IMR-90 (cell line): Measurements from ENCODE around the gene MYO5A. TPM values are rescaled to one million over a fixed set of nuclear protein-coding genes. Genes with fewer than 3 reads are reported as not detected.
"Not testable (repeated sequence)": the region's sequence is repeated elsewhere in the genome, so short reads cannot be mapped to it uniquely, and the experiment has no call there.

Experiments
- ATAC-seq: fragments of 200-7000 bp; cut with Tn5 transposase; 2 replicates; pipeline ENCODE4 v1.9.1; 2020; ENCODE audit warnings: low read depth, mild to moderate bottlenecking, moderate library complexity
- BruUV-seq: library from RNA; stranded (reverse); fragments of 400-500 nt; replicated peaks from 2 replicates; lab custom pipeline; 2021; lab: Mats Ljungman, UMichigan
- CTCF ChIA-PET: fragments of 300-600 bp; formaldehyde crosslinking; extraction: SDS; loops from one replicate; lab custom pipeline; 2021; ENCODE audit warnings: antibody characterized with exemption; lab: Yijun Ruan, JAX
- POLR2A ChIA-PET: fragments of 300-600 bp; sonication (Branson Sonifier 250); formaldehyde crosslinking; loops from one replicate; lab custom pipeline; 2022; ENCODE audit warnings: antibody characterized with exemption; ENCODE audit not compliant: unreplicated experiment; lab: Charles Lee
- DNase-seq: peaks from one replicate; pipeline ENCODE4 v3.0.0; 2013
- H2AFZ ChIP-seq: replicated peaks from 2 replicates; pipeline ENCODE3; 2013; ENCODE audit warnings: low read length, mild to moderate bottlenecking; ENCODE audit not compliant: poor library complexity
- H2AK5ac ChIP-seq: 2 replicates; pipeline ENCODE4 v1.6.1; 2013; ENCODE audit warnings: low read depth, low read length, inconsistent platforms
- H2AK9ac ChIP-seq: replicated peaks from 2 replicates; pipeline ENCODE3; 2013; ENCODE audit warnings: mild to moderate bottlenecking, low read depth, low read length, moderate library complexity; ENCODE audit not compliant: poor library complexity
- H2BK120ac ChIP-seq: 2 replicates; pipeline ENCODE4 v1.6.1; 2013; ENCODE audit warnings: low read depth, low read length, inconsistent platforms
- H2BK15ac ChIP-seq: 3 replicates; pipeline ENCODE4 v1.6.1; 2013; ENCODE audit warnings: low read depth, low read length, inconsistent platforms
- H2BK20ac ChIP-seq: 2 replicates; pipeline ENCODE4 v1.6.1; 2013; ENCODE audit warnings: low read depth, mild to moderate bottlenecking, inconsistent platforms, low read length, moderate library complexity
- H2BK5ac ChIP-seq: 2 replicates; pipeline ENCODE4 v1.6.1; 2013; ENCODE audit warnings: mild to moderate bottlenecking, low read depth, low read length, inconsistent platforms; ENCODE audit not compliant: poor library complexity, severe bottlenecking
- H3K14ac ChIP-seq: replicated peaks from 2 replicates; pipeline ENCODE4 v1.6.1; 2013; ENCODE audit warnings: low read depth, low read length, inconsistent platforms
- H3K18ac ChIP-seq: 2 replicates; pipeline ENCODE4 v1.6.1; 2013; ENCODE audit warnings: low read depth, low read length, control low read depth
- H3K23ac ChIP-seq: 2 replicates; pipeline ENCODE4 v1.6.1; 2013; ENCODE audit warnings: low read depth, low read length, inconsistent platforms
- H3K27ac ChIP-seq: 2 replicates; pipeline ENCODE4 v1.5.1; 2013; ENCODE audit warnings: mild to moderate bottlenecking, control low read depth, low read length; ENCODE audit not compliant: insufficient read depth
- H3K27me3 ChIP-seq: 2 replicates; pipeline ENCODE4 v1.6.1; 2013; ENCODE audit warnings: low read length; ENCODE audit not compliant: control insufficient read depth, insufficient read depth
- H3K36me3 ChIP-seq: 2 replicates; pipeline ENCODE4 v1.6.1; 2013; ENCODE audit warnings: low read length, mixed read lengths; ENCODE audit not compliant: control insufficient read depth, insufficient read depth
- H3K4ac ChIP-seq: 2 replicates; pipeline ENCODE4 v1.6.1; 2013; ENCODE audit warnings: low read depth, low read length, inconsistent platforms
- H3K4me1 ChIP-seq: 2 replicates; pipeline ENCODE4 v1.6.1; 2013; ENCODE audit warnings: low read length, mixed read lengths; ENCODE audit not compliant: control insufficient read depth, insufficient read depth
- H3K4me2 ChIP-seq: 2 replicates; pipeline ENCODE4 v1.6.1; 2013; ENCODE audit warnings: low read depth, mild to moderate bottlenecking, control low read depth, low read length, moderate library complexity
- H3K4me3 ChIP-seq: 2 replicates; pipeline ENCODE4 v1.5.1; 2013; ENCODE audit warnings: low read depth, mild to moderate bottlenecking, control low read depth, low read length, moderate library complexity; ENCODE audit not compliant: insufficient read depth
- H3K56ac ChIP-seq: 2 replicates; pipeline ENCODE4 v1.6.1; 2013; ENCODE audit warnings: low read length, inconsistent platforms; ENCODE audit not compliant: insufficient read depth; ENCODE audit errors: extremely low read depth
- H3K79me1 ChIP-seq, 2 experiments: 2 replicates each; pipeline ENCODE4 v1.6.1; 2013; ENCODE audit warnings: low read length in 2 of 2, inconsistent platforms in 1 of 2, low read depth in 1 of 2
- H3K9ac ChIP-seq: 2 replicates; pipeline ENCODE4 v1.6.1; 2013; ENCODE audit warnings: low read depth, low read length, control low read depth
- H3K9me1 ChIP-seq: 2 replicates; pipeline ENCODE4 v1.6.1; 2013; ENCODE audit warnings: low read length, inconsistent platforms; ENCODE audit not compliant: insufficient read depth
- H3K9me3 ChIP-seq: 2 replicates; pipeline ENCODE4 v1.6.1; 2013; ENCODE audit warnings: low read length; ENCODE audit not compliant: control insufficient read depth, insufficient read depth
- H4K20me1 ChIP-seq: 2 replicates; pipeline ENCODE4 v1.6.1; 2013; ENCODE audit warnings: low read length, inconsistent platforms; ENCODE audit not compliant: insufficient read depth
- H4K5ac ChIP-seq: 2 replicates; pipeline ENCODE4 v1.6.1; 2013; ENCODE audit warnings: mild to moderate bottlenecking, low read depth, low read length, control low read depth
- H4K8ac ChIP-seq, 2 experiments: 2 replicates each; pipeline ENCODE4 v1.6.1; 2013; ENCODE audit warnings: low read depth in 2 of 2, low read length in 2 of 2, control low read depth in 1 of 2, inconsistent platforms in 1 of 2
- H4K91ac ChIP-seq: 2 replicates; pipeline ENCODE4 v1.6.1; 2013; ENCODE audit warnings: low read depth, low read length, inconsistent platforms; ENCODE audit not compliant: insufficient read depth
- WGBS, 2 experiments: methylation state at CpG; one replicate each; pipeline versions ENCODE4 v1.1.5 to v1.1.7; 2013; ENCODE audit warnings: missing lambda C conversion rate in 2 of 2; ENCODE audit not compliant: insufficient read length in 1 of 2; ENCODE audit errors: extremely low coverage in 2 of 2; 5-methylcytosine and 5-hydroxymethylcytosine counted together
- dilution Hi-C: fragments of 300-500 bp; cut with HindIII; formaldehyde crosslinking; loops from one replicate; pipeline ENCODE4 v1.14.3; 2018; ENCODE audit warnings: low sequenced_read_pairs; ENCODE audit not compliant: unreplicated experiment
- in situ Hi-C: fragments of 300-500 bp; cut with MboI; formaldehyde crosslinking; loops from 3 replicates; pipeline ENCODE4 v1.14.3; 2019; ENCODE audit warnings: low sequenced_read_pairs, inconsistent platforms, mixed read lengths
- intact Hi-C: fragments of 100-400 bp; cut with micrococcal nuclease; formaldehyde crosslinking; loops from 2 replicates; pipeline ENCODE4 v1.10.0; 2022
- polyA plus RNA-seq, 3 experiments: library from polyadenylated mRNA; depleted of rRNA; stranded (reverse); fragments of >200 nt; gene quantifications; 2 replicates each; pipeline ENCODE4 v1.2.3, GENCODE V29; 2012; ENCODE audit warnings: low replicate concordance in 1 of 3
- total RNA-seq: library from RNA; depleted of rRNA; stranded (reverse); fragments of >200 nt; gene quantifications from 2 replicates; pipeline ENCODE4 v1.2.3, GENCODE V29; 2012

MYO5A gene
- total and polyA plus RNA-seq, 2 of the 4 experiments (the other 2 are of a cell fraction) = 19.4 to 69.2 TPM

GRCh38 chr15:52459701-52460100 lies 69.0 kb downstream of the MYO5A start:
- H3K56ac ChIP-seq, H2AK5ac ChIP-seq, H2AK9ac ChIP-seq, dilution Hi-C loops, H3K9me3 ChIP-seq, H4K91ac ChIP-seq, BruUV-seq, H2BK15ac ChIP-seq, H3K36me3 ChIP-seq, H3K14ac ChIP-seq, H4K5ac ChIP-seq, POLR2A ChIA-PET, H4K20me1 ChIP-seq, H3K9ac ChIP-seq, H3K9me1 ChIP-seq, CTCF ChIA-PET, H3K4ac ChIP-seq, in situ Hi-C loops, H3K27ac ChIP-seq, H4K8ac ChIP-seq, H3K27me3 ChIP-seq, H3K18ac ChIP-seq, H2BK120ac ChIP-seq, H3K23ac ChIP-seq, DNase-seq, H2AFZ ChIP-seq, H3K4me3 ChIP-seq, H3K4me2 ChIP-seq, H3K4me1 ChIP-seq, ATAC-seq, H2BK5ac ChIP-seq, H2BK20ac ChIP-seq: not testable (repeated sequence)
- WGBS, 2 experiments = no CpG with 5 or more reads among the region's 31 CpGs
- peaks cover 17 to 32% of the 10 kb centered on the region in 2 experiments for H3K79me1 ChIP-seq
- intact Hi-C loops = loop anchor here (5.0 to 10.0 kb wide), 2 partner anchors 32 to 55 kb away; no protein-coding TSS in a partner anchor

GRCh38 chr15:52459265-52459664 lies 69.4 kb downstream of the MYO5A start:
- H2AK9ac ChIP-seq, H3K36me3 ChIP-seq, H4K5ac ChIP-seq, H3K4ac ChIP-seq, H3K18ac ChIP-seq, in situ Hi-C loops, POLR2A ChIA-PET, intact Hi-C loops, CTCF ChIA-PET, H3K27me3 ChIP-seq, H3K27ac ChIP-seq, DNase-seq, H4K20me1 ChIP-seq, dilution Hi-C loops, H3K9me1 ChIP-seq, H3K9ac ChIP-seq, ATAC-seq, BruUV-seq, H4K91ac ChIP-seq, H3K4me1 ChIP-seq, H2BK15ac ChIP-seq, H3K9me3 ChIP-seq, H3K14ac ChIP-seq, H4K8ac ChIP-seq, H3K4me3 ChIP-seq, H3K23ac ChIP-seq, H2BK120ac ChIP-seq, H3K4me2 ChIP-seq, H2AK5ac ChIP-seq, H3K56ac ChIP-seq, H2AFZ ChIP-seq, H2BK5ac ChIP-seq, H2BK20ac ChIP-seq: not testable (repeated sequence)
- peaks cover 16 to 29% of the 10 kb centered on the region in 2 experiments for H3K79me1 ChIP-seq
- WGBS, 2 experiments = 100% methylated on average over 2 of the region's 9 CpGs; no CpG with 5 or more reads in 1 of the 2 experiments
